Erythroblast (primary cell): ENCODE measurements around the gene CFAP119.

Experiments
- GATA1 ChIP-seq: IDR thresholded peaks from 2 replicates; pipeline ENCODE4 v1.6.1; 2011; ENCODE audit warnings: low read depth, mild to moderate bottlenecking, control low read depth, low read length, moderate library complexity
- POLR2A ChIP-seq: IDR thresholded peaks from 2 replicates; pipeline ENCODE4 v1.6.1; 2011; ENCODE audit warnings: mild to moderate bottlenecking, low read length

- no peak for TF ChIP-seq POLR2A
- TF ChIP-seq GATA1, result no peak
Observed at GRCh38 chr16:30773826-30774225, 12.0 kb upstream of the CFAP119 start.
